Measurements from ENCODE around the gene RASA1. TPM values are rescaled to one million over a fixed set of nuclear protein-coding genes. Genes with fewer than 3 reads are reported as not detected.

RASA1 gene
- total RNA-seq, 2 donors from 2014 or later, result 17.6 to 19.8 TPM

DNA sequence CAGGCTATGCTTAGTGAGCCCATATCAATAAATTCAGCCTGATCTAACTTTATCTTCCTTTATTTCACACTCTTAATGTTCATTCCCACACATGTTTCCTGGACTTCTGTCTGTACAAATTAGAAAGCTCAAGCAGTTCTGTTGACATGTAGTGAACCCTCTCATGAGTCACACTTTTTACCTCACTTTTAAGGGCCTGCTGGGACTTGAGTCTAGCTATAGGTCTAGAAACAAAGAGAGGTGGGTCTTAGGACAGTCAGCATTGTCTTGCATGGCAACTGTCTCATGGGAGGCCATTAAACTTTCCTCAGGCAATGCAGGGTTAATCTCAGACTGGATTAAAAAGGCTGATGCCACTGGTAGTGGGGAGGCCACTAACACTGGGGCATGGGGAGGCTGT lies 153.6 kb downstream of the RASA1 start:
- intact Hi-C loops (cut with DNase I), result no loop called here
- no peak for DNase-seq

GRCh38 chr5:87423755-87424154 lies 156.1 kb downstream of the RASA1 start:
- DNase-seq (no peak), ATAC-seq (no peak)
- intact Hi-C loops (cut with DNase I), result no loop called here

More for the DNA sequence above, 153.6 kb downstream of the RASA1 start:
- no peak for ATAC-seq

DNA sequence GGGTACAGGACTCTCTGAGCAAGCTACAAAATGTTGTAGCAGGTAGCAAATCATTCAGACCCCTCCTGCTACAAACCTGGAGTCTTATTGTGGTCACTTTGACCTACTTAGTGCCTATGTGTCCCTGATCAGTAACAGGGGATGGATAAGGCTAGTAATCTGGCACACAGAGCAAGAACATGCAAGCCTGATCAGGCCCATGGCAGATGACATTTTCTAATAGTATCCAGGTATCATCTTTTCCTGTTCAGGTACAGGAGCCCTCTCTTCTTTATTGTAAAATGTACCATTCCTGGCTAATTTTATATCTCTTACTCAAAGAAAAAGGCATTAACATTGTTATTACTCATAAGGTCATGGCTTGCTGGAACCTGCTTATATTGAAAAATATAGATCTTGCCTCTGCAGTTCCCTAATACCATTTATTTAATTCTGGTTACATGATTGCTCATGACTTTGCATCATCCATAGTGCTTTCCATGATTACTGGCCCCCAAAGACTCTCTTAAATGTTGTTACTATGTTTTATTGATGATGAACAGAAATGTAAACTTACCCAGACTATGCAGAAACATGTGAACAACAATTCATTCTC lies 163.3 kb downstream of the RASA1 start:
- intact Hi-C loops (cut with DNase I), result no loop called here
- ATAC-seq, result no peak

GRCh38 chr5:87432460-87432859 lies 164.8 kb downstream of the RASA1 start:
- ATAC-seq (no peak), DNase-seq (no peak)
- intact Hi-C loops (cut with DNase I), result no loop called here

More for the DNA sequence above, 163.3 kb downstream of the RASA1 start:
- DNase-seq, result no peak

GRCh38 chr5:87433945-87434344 lies 166.3 kb downstream of the RASA1 start:
- DNase-seq (no peak), ATAC-seq (no peak)
- intact Hi-C loops (cut with DNase I), result no loop called here

DNA sequence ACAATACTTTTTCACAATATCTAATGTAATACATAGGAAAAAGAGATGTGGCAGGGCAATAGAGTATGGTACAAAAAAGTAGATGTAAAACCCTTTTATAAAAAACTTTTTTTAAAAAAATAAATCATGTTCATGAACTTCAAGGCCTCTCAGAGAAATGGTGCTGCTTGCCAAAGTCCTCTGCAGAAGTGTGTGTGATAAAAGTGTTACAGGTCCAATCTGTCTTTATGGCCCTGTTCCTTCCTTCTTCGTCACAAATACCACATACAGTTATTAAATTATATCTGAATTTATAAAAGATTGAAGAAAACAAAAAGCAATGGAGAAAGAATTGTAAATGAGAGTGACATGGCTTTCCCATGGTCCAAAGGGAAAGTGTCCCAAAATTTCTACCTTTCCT lies 166.8 kb downstream of the RASA1 start:
- no peak for ATAC-seq
- intact Hi-C loops (cut with DNase I), result no loop called here

DNA sequence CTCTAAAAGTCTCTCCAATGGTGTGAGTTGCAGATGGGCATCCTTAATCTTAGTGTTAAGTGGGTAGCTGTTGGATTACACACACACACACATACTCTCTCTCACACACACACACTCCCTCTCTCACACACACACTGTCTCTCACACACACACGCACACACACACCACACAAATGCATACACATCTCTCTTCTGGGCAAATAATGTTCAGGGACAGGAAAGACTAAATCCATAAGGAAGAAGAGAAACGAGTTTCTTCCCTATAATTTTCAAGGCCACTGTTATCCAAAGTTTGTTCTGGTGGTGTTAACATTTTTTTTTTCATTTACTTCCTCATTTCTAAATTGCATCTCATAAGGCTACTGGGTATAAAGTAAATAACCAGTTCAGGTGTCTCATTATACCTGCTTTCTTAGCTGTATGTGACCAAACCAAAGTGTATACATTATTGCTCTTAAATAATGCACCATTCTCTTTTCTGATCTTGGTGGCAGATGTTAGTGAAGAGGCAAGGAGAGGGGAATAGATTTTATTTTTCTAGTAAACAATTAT lies 167.5 kb downstream of the RASA1 start:
- DNase-seq (no peak), ATAC-seq (no peak)
- intact Hi-C loops (cut with DNase I), result no loop called here

More for the DNA sequence above, 166.8 kb downstream of the RASA1 start:
- no peak for DNase-seq

- intact Hi-C loops (cut with DNase I), result no loop called here
- ATAC-seq (no peak), DNase-seq (no peak)
Observed at GRCh38 chr5:87437724-87438123, 170.0 kb downstream of the RASA1 start.

DNA sequence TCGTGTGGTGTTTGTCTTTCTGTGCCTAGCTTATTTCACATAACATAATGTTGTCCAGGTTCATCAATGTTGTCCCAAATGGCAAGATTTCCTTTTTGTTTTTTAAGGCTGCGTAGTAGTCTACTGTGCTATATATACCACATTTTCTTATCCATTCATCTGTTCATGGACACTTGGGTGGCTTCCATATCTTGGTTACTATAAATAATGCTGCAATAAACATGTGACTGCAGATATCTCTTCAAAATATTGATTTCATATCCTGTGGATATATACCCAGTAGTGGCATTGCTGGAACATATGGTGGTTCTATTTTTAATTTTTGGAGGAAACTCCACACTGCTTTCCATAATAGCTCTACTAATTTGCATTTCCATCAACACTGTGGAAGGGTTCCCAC lies 170.5 kb downstream of the RASA1 start:
- intact Hi-C loops (cut with DNase I), result no loop called here
- DNase-seq, result no peak
- ATAC-seq, result no peak

Other genes with a start within 250 kb of the RASA1 start
- gene CCNH, start 145.0 kb downstream of the RASA1 start, total RNA-seq, result 10 to 100 TPM; 21.2 to 38.1 TPM